Lower leg skin (tissue), 3 donors: Measurements from ENCODE around the gene IFT88.

ENCODE experiments used
- POLR2A ChIP-seq, 2 donors: fragments of 450-650 bp; IDR thresholded peaks; one replicate each; pipeline ENCODE4 v1.6.1; 2016 to 2017; ENCODE audit warnings: antibody characterized with exemption in 2 of 2, mild to moderate bottlenecking in 1 of 2, moderate library complexity in 1 of 2
- TF ChIP-seq, protein P1 (sequence below), 3 donors: fragments of 450-650 bp; IDR thresholded peaks; one replicate each; pipeline ENCODE4 v1.5.1; 2016; ENCODE audit warnings: antibody characterized with exemption in 3 of 3, mild to moderate bottlenecking in 3 of 3, moderate library complexity in 2 of 3

DNA sequence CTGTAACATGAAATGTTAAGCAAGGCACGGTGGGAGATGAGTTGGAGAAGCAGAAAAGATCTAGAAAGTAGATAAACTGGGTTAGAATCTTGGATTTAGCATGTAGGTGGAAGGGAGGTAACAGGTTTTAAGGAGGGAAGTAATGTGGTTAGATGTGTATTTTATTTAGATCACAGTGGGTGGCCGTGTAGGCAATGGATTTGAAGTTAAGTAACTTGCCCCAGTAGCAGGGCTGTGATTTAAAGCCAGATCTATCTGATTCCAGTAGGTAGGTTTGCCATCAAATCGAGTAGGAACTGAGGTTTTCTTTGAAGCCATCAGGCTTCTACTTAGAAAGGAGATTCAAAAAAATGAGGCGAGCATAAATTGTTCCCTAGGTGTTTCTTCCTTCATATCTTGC, 86.0 kb downstream of the IFT88 start:
- TF ChIP-seq, protein P1, sequence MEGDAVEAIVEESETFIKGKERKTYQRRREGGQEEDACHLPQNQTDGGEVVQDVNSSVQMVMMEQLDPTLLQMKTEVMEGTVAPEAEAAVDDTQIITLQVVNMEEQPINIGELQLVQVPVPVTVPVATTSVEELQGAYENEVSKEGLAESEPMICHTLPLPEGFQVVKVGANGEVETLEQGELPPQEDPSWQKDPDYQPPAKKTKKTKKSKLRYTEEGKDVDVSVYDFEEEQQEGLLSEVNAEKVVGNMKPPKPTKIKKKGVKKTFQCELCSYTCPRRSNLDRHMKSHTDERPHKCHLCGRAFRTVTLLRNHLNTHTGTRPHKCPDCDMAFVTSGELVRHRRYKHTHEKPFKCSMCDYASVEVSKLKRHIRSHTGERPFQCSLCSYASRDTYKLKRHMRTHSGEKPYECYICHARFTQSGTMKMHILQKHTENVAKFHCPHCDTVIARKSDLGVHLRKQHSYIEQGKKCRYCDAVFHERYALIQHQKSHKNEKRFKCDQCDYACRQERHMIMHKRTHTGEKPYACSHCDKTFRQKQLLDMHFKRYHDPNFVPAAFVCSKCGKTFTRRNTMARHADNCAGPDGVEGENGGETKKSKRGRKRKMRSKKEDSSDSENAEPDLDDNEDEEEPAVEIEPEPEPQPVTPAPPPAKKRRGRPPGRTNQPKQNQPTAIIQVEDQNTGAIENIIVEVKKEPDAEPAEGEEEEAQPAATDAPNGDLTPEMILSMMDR (IDR thresholded peaks at IDR 0.05): no peak
- TF ChIP-seq POLR2A (IDR thresholded peaks at IDR 0.05): no peak
